Posterior cingulate gyrus (tissue), 11 donors: ENCODE measurements around the gene B4GALNT3.

Source experiments
- DNase-seq, 10 donors: peaks; one replicate each; pipeline versions ENCODE4 v3.0.0 to v3.0.0-alpha.2; 2020 to 2021; ENCODE audit warnings: mixed read lengths in 3 of 10
- intact Hi-C: fragments of 100-400 bp; cut with DNase I; formaldehyde crosslinking; loops from one replicate; pipeline ENCODE4 v1.15.1; 2023

Gene B4GALNT3

DNA sequence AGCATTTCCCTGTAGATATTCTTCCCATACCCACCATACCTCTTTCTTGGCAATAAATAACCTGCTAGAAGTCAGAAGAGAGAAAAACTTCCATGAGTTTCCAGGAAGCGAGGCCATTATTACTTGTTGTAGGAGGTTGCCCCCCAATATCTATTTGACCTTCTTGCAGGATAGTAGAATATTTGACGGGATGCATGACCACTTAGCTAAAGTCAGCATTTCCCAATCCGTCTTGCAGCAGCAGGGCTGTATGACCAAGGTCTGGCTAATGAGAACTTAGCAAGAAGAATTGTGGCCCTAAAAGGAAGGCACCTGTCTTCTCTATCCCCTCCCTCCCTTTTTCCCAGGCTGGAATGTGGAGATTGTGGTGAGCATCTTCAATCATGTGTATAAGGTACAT is 152.0 kb downstream of the B4GALNT3 start:
- intact Hi-C loops = no loop called here
- no peak for DNase-seq

DNA sequence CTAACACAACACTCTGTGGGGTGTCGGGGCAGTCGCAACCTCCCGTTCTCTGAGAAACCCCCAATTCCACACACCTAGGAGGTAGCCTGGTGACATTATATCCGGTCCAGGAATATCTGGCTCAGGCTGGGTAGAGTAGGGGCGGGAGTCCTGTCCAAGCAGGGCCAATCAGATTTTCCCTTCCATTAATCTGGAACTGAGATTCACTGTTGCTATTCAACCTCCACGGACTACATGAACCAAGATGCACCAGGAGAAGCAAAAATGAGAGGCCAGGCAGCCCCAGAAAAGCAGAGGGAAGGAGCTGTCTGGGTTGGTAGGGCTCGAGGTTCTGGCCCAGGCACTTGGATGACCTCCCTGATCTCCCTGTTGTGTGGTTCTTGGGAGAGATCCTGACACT is 152.6 kb downstream of the B4GALNT3 start:
- intact Hi-C loops = no loop called here

DNA sequence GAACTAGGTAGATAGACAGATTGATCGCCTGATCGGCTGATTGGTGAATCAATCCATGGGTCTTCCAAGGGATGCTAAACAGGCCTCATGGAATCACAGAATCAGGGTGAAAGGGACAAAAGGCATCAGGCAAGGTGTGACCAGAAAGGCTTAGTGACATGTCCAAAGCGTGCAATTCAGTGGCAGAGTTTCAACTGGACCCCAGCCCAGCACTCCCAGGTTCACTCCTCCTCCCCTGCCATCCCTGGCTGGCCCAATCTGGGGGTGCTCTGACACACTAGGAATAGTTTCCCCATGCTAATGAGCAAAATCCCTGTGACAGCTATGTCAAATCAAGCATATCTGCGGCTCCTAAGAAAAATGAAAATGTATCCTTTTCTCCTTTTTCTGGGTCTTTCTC is 153.1 kb downstream of the B4GALNT3 start:
- no peak for DNase-seq
- intact Hi-C loops = no loop called here

More for the DNA sequence above, 152.6 kb downstream of the B4GALNT3 start:
- DNase-seq = no peak
